ENCODE results near the gene TNRC6B. TPM values are rescaled to one million over a fixed set of nuclear protein-coding genes. Genes with fewer than 3 reads are reported as not detected.
"Not testable (repeated sequence)": the region's sequence is repeated elsewhere in the genome, so short reads cannot be mapped to it uniquely, and the experiment has no call there.

The TNRC6B gene
- total RNA-seq, 4 donors from 2014 or later = 34.5 to 57.0 (median 45.4) TPM

DNA sequence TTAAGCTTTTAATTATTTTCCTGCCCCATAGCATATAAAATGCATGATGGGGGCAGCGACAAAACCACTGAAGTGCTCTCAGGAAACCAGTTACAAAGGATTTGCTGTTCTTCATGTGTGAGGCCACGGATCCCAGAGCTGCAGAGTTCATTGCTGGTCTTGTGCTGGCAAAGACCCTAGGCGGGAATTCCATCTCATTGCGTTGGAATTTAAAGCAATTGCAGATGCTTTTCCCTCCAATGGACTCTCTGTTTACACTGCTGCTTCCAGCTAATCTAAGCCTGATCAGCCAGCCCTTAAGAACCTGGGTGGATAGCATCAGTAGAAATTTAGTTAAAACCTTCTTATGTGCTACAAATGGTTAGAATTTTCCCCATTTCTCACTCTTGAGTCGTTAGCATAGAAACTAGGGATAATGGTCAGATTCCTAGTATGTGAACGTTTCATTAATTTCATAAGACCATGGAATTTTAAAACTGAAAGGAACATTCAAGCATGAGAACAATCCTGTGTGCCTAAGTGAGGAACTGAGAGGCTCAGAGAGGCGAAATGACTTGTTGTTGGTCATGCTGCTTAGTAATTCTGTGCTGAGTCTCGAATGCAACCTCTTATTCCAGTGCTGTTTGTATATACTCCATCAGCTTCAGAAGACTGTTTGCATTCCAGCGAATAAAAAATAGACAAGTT lies 132.5 kb downstream of the TNRC6B start:
- no peak for DNase-seq (ENCODE audit: extremely low spot score)
- Histone ChIP-seq H3K27ac (replicated peaks in 1 of 4) (peak overlapping the region; percentile 70 to 78 (median 74)), H3K9me3 (no peaks in the 10 kb centered on the region), H3K4me3 (peak overlapping the region in 3 of 4 donors; percentile 0 to 42 (median 19)), H3K4me1 (peaks cover 9 to 68% (median 67%) of the 10 kb centered on the region in 4 donors), H3K27me3 (no peaks in the 10 kb centered on the region), H3K36me3 (peaks cover 20 to 96% (median 56%) of the 10 kb centered on the region in 4 donors)
- TF ChIP-seq EP300 (IDR thresholded peaks at IDR 0.05) = no peak
- peak; percentile 22 to 44 for TF ChIP-seq POLR2AphosphoS5 (IDR thresholded peaks at IDR 0.05)
- 34% methylated on average over 9 of the region's 9 CpGs for WGBS
- intact Hi-C loops (cut with DNase I) = no loop called here

DNA sequence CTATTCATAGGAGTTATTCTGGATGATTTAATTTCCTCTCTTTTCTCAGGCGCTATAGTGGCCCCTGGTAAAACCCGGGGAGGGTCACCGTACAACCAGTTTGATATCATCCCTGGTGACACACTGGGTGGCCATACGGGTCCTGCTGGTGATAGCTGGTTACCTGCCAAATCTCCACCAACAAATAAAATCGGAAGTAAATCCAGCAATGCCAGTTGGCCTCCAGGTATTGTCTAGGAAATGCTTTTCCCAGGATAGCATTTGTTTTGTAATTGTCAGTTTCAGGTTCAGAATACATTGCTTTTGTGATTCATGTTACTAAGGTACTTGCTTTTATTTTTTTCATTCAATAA lies 133.0 kb downstream of the TNRC6B start:
- Histone ChIP-seq H3K9me3 (no peaks in the 10 kb centered on the region), H3K36me3 (peaks cover 25 to 96% (median 59%) of the 10 kb centered on the region in 4 donors), H3K4me1 (peaks cover 9 to 68% (median 65%) of the 10 kb centered on the region in 4 donors), H3K27me3 (no peaks in the 10 kb centered on the region), H3K4me3 (peak overlapping the region in 3 of 4 donors; percentile 0 to 42 (median 19)), H3K27ac (replicated peaks in 1 of 4) (peak overlapping the region; percentile 70 to 78 (median 74))
- TF ChIP-seq, protein P1, sequence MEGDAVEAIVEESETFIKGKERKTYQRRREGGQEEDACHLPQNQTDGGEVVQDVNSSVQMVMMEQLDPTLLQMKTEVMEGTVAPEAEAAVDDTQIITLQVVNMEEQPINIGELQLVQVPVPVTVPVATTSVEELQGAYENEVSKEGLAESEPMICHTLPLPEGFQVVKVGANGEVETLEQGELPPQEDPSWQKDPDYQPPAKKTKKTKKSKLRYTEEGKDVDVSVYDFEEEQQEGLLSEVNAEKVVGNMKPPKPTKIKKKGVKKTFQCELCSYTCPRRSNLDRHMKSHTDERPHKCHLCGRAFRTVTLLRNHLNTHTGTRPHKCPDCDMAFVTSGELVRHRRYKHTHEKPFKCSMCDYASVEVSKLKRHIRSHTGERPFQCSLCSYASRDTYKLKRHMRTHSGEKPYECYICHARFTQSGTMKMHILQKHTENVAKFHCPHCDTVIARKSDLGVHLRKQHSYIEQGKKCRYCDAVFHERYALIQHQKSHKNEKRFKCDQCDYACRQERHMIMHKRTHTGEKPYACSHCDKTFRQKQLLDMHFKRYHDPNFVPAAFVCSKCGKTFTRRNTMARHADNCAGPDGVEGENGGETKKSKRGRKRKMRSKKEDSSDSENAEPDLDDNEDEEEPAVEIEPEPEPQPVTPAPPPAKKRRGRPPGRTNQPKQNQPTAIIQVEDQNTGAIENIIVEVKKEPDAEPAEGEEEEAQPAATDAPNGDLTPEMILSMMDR (IDR thresholded peaks at IDR 0.05) = no peak
- TF ChIP-seq POLR2A (IDR thresholded peaks at IDR 0.05; ENCODE audit: low read depth) (no peak), POLR2AphosphoS5 (IDR thresholded peaks at IDR 0.05) (no peak), EP300 (IDR thresholded peaks at IDR 0.05) (no peak)
- 42% methylated on average over 5 of the region's 5 CpGs for WGBS
- intact Hi-C loops (cut with DNase I) = no loop called here
- DNase-seq (ENCODE audit: extremely low spot score) = no peak

DNA sequence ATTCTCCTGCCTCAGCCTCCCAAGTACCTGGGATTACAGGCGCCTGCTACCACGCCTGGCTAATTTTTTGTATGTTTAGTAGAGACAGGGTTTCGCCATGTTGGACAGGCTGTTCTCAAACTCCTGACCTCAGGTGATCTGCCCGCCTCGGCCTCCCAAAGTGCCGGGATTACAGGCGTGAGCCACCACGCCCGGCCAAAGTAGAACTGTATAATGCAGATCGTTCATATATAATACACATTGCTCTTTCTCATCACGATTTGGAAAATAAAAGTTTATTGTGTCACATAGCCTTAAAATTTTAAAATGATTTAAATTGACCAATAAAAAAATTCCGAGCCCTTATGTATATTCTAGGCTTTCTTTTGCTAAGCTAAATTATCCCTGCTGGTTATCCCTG lies 133.9 kb downstream of the TNRC6B start:
- Histone ChIP-seq H3K27ac (replicated peaks in 1 of 4) (peak overlapping the region; percentile 70 to 78 (median 74)), H3K4me1 (peaks cover 9 to 59% (median 57%) of the 10 kb centered on the region in 4 donors), H3K36me3 (peaks cover 34 to 96% (median 68%) of the 10 kb centered on the region in 4 donors)
- H3K27me3 ChIP-seq; H3K4me3 ChIP-seq; intact Hi-C loops (cut with DNase I); DNase-seq (ENCODE audit: extremely low spot score); H3K9me3 ChIP-seq: not testable (repeated sequence)
- 95% methylated on average over 12 of the region's 12 CpGs for WGBS

DNA sequence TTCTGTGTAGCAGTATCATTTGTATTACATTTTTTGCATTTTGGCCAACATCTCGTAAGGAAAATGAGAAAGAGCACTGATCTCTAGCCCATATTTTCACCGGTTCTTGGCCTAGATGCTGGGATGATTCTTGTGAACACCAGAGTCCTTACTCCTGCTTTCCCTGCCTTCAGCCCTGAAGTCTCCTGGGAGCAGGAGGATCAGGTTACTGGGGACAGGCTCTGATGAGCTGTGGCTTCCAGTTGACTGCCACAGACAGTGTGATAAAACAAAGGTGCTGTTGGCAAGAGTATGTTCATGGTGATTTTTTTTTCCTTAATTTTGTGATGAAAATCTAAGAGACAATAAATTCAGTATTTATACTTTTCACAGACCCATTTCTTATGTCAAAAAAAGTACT lies 134.3 kb downstream of the TNRC6B start:
- Histone ChIP-seq H3K36me3 (peaks cover 36 to 100% (median 72%) of the 10 kb centered on the region in 4 donors), H3K9me3 (no peaks in the 10 kb centered on the region), H3K4me1 (peaks cover 9 to 55% (median 53%) of the 10 kb centered on the region in 4 donors), H3K27ac (replicated peaks in 1 of 4) (peak overlapping the region; percentile 70 to 78 (median 74)), H3K4me3 (no peak overlapping the region), H3K27me3 (no peaks in the 10 kb centered on the region)
- intact Hi-C loops (cut with DNase I) = no loop called here
- no peak for DNase-seq (ENCODE audit: extremely low spot score)
- TF ChIP-seq POLR2AphosphoS5 (IDR thresholded peaks at IDR 0.05) (no peak), POLR2A (IDR thresholded peaks at IDR 0.05; ENCODE audit: low read depth) (no peak), EP300 (IDR thresholded peaks at IDR 0.05) (no peak)
- TF ChIP-seq, protein P1 (IDR thresholded peaks at IDR 0.05) = no peak
- 76% methylated on average over 2 of the region's 2 CpGs for WGBS

DNA sequence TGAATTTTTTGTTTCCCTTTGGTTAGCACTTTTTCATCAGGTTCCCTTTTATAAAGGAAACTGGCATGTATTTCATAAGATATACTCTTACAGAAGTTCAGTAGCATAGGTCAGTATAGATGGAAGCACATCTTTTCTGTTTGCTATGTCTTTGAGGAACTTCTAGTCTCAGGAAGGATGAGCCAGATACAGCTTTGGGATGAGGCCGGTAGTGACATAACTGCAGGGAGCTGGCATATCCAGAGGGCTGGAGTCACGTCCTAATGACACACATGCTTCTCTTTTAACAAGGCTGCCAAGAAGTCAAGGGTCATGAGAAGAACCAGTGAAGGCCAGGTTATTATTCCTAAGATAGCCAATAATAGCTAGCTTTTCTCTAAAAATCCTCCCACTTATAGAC lies 135.3 kb downstream of the TNRC6B start:
- Histone ChIP-seq H3K27me3 (no peaks in the 10 kb centered on the region), H3K9me3 (no peaks in the 10 kb centered on the region), H3K4me3 (no peak overlapping the region), H3K4me1 (peaks cover 9 to 46% (median 43%) of the 10 kb centered on the region in 4 donors), H3K36me3 (peaks cover 46 to 100% (median 76%) of the 10 kb centered on the region in 4 donors), H3K27ac (replicated peaks in 1 of 4) (peak overlapping the region in 3 of 4 donors; percentile 70 to 76 (median 73))
- TF ChIP-seq POLR2A (IDR thresholded peaks at IDR 0.05; ENCODE audit: low read depth) (no peak), EP300 (IDR thresholded peaks at IDR 0.05) (no peak), POLR2AphosphoS5 (IDR thresholded peaks at IDR 0.05) (no peak)
- TF ChIP-seq, protein P1 (IDR thresholded peaks at IDR 0.05) = no peak
- intact Hi-C loops (cut with DNase I) = no loop called here
- 40% methylated on average over 2 of the region's 2 CpGs for WGBS
- DNase-seq (ENCODE audit: extremely low spot score) = no peak
